Epithelial cell of proximal tubule (primary cell): ENCODE measurements around the gene DLG5. TPM values are rescaled to one million over a fixed set of nuclear protein-coding genes. Genes with fewer than 3 reads are reported as not detected.

ENCODE experiments used
- DNase-seq: peaks from one replicate; pipeline ENCODE4 v3.0.0-alpha.2; 2011; ENCODE audit warnings: low read depth
- H3K4me3 ChIP-seq: 2 replicates; pipeline ENCODE4 v1.5.1; 2011; ENCODE audit warnings: low read depth, mild to moderate bottlenecking, low read length
- CTCF ChIP-seq: conservative IDR thresholded peaks from 2 replicates; pipeline ENCODE4 v1.5.1; 2012; ENCODE audit warnings: low read depth, mild to moderate bottlenecking, low read length
- total RNA-seq: library from RNA; depleted of rRNA; stranded (reverse); fragments of >200 nt; gene quantifications from 2 replicates; pipeline ENCODE4 v1.2.3, GENCODE V29; 2015

DLG5 gene
- total RNA-seq, 1 donor from 2014 or later: 23.4 TPM

- H3K4me3 ChIP-seq: no peak overlapping the region
- no peak for DNase-seq
- peak; percentile 6 for TF ChIP-seq CTCF
Observed at GRCh38 chr10:77911535-77912123, 14.9 kb downstream of the DLG5 start.

GRCh38 chr10:77910524-77911145 is 15.9 kb downstream of the DLG5 start:
- no peak for TF ChIP-seq CTCF
- DNase-seq: no peak
- H3K4me3 ChIP-seq: no peak overlapping the region

DNA sequence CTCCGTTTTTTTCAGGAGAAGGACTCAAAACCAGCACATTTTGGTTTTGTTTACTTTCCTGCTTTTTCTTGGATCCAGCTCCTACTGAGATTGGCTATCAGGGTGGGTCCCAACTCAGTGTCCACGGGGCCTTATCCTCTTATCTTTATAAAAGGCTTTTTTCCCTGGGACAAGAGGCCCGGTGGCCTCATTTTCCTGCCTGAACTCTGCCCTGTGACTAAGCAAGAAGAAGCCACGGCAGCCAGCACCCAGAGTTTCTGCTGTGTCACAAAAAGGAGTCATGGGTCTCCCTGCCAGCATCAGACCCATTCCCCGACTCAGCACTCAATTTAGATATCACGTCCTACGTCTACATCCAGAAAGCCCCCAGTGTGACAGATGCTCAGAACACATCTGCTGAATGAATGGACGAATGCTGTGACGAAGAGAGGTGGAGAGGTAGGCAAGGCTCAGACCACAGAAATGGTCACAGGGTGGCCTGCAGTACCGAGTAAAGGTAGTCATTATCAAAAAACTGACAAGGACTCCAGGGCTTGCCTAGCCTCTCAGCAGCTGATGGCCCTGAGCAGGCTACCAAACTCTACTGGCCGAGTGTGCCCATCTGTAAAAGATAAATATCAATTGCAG is 16.7 kb downstream of the DLG5 start:
- DNase-seq: no peak
- no peak for TF ChIP-seq CTCF

DNA sequence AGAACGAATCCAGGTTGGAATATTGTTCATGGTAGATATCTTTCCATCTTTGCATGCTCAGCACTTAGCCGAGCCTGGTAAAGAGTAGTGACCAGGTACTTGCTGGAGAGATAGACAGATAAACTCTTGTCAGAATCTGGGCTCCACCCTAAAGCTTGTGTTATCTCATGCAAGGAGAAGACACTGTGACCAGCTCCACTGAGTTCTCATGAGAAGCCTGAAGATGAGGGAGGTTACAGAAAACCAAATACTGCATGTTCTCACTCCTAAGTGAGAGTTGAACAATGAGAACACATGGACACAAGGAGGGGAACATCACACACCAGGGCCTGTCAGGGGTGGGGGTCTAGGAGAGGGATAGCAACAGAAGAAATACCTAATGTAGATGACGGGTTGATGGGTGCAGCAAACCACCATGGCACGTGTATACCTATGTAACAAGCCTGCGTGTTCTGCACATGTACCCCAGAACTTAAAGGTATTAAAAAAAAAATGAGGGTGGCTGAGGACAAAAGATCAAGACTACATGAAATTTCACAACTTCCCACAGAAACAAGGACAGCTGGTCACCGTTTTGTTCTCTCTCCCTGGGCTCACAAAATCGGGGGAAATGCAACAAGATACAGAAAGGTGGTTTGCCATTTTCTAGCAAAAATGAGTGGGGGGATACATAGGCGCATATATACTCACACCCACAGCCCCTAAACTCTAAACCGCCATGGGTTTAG is 17.4 kb downstream of the DLG5 start:
- DNase-seq: no peak
- H3K4me3 ChIP-seq: no peak overlapping the region
- TF ChIP-seq CTCF: no peak

More for the DNA sequence above, 16.7 kb downstream of the DLG5 start:
- H3K4me3 ChIP-seq: no peak overlapping the region

GRCh38 chr10:77907900-77908717 is 18.4 kb downstream of the DLG5 start:
- no peak for DNase-seq
- peak; percentile 57 for TF ChIP-seq CTCF
- no peak overlapping the region for H3K4me3 ChIP-seq

- no peak for TF ChIP-seq CTCF
- no peak overlapping the region for H3K4me3 ChIP-seq
- DNase-seq: no peak
Observed at GRCh38 chr10:77907462-77907861, 19.1 kb downstream of the DLG5 start.
